ENCODE results near the gene CCDC117.

DNA sequence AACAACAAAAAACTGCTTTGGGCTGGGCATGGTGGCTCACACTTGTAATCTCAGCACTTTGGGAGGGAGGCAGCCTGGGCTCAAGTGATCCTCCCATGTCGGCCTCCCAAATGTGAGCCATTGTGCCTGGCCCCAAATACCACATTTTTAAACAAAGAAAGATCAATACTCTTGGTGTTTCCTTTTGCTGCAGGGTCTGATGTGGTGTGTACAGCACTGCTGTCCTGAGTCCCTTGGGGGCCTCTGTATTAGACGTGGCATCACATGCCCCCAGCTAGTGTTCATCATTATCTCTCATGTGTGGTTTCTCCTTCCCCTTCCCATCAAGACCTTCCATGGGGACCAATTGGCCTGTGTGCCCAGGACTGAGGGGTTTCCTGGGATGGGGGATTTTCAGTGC is 48.4 kb downstream of the CCDC117 start:
- TF ChIP-seq, protein P1, sequence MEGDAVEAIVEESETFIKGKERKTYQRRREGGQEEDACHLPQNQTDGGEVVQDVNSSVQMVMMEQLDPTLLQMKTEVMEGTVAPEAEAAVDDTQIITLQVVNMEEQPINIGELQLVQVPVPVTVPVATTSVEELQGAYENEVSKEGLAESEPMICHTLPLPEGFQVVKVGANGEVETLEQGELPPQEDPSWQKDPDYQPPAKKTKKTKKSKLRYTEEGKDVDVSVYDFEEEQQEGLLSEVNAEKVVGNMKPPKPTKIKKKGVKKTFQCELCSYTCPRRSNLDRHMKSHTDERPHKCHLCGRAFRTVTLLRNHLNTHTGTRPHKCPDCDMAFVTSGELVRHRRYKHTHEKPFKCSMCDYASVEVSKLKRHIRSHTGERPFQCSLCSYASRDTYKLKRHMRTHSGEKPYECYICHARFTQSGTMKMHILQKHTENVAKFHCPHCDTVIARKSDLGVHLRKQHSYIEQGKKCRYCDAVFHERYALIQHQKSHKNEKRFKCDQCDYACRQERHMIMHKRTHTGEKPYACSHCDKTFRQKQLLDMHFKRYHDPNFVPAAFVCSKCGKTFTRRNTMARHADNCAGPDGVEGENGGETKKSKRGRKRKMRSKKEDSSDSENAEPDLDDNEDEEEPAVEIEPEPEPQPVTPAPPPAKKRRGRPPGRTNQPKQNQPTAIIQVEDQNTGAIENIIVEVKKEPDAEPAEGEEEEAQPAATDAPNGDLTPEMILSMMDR (IDR thresholded peaks at IDR 0.05): no peak
- no peak for TF ChIP-seq POLR2AphosphoS5 (IDR thresholded peaks at IDR 0.05; ENCODE audit: low read depth, low read length)

Data from Panc1 (cell line).